ENCODE data around the gene SNAPC1.

- TF ChIP-seq, protein P1, sequence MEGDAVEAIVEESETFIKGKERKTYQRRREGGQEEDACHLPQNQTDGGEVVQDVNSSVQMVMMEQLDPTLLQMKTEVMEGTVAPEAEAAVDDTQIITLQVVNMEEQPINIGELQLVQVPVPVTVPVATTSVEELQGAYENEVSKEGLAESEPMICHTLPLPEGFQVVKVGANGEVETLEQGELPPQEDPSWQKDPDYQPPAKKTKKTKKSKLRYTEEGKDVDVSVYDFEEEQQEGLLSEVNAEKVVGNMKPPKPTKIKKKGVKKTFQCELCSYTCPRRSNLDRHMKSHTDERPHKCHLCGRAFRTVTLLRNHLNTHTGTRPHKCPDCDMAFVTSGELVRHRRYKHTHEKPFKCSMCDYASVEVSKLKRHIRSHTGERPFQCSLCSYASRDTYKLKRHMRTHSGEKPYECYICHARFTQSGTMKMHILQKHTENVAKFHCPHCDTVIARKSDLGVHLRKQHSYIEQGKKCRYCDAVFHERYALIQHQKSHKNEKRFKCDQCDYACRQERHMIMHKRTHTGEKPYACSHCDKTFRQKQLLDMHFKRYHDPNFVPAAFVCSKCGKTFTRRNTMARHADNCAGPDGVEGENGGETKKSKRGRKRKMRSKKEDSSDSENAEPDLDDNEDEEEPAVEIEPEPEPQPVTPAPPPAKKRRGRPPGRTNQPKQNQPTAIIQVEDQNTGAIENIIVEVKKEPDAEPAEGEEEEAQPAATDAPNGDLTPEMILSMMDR (IDR thresholded peaks at IDR 0.05 in 4 of 5, conservative IDR thresholded peaks at IDR 0.05 in 1 of 5), result no peak
- TF ChIP-seq POLR2A (IDR thresholded peaks at IDR 0.05), result no peak
Observed at GRCh38 chr14:61811882-61812346, 49.7 kb downstream of the SNAPC1 start.
